HG02973 (cell line): ENCODE results near the gene OR9A2.
"Not testable (repeated sequence)": the region's sequence is repeated elsewhere in the genome, so short reads cannot be mapped to it uniquely, and the experiment has no call there.

Experiments used
- ATAC-seq: cut with Tn5 transposase; IDR thresholded peaks from one replicate; pipeline ENCODE4 v1.9.1; 2021; ENCODE audit warnings: moderate library complexity; ENCODE audit not compliant: unreplicated experiment

OR9A2 gene

GRCh38 chr7:142978402-142978801 lies 48.5 kb downstream of the OR9A2 start:
- not testable (repeated sequence) for ATAC-seq
